GM18520 (cell line): ENCODE results near the gene TAF12.
"Not testable (repeated sequence)": the region's sequence is repeated elsewhere in the genome, so short reads cannot be mapped to it uniquely, and the experiment has no call there.

Experiments
- ATAC-seq: cut with Tn5 transposase; IDR thresholded peaks from one replicate; pipeline ENCODE4 v1.9.1; 2021; ENCODE audit not compliant: unreplicated experiment

The TAF12 gene

DNA sequence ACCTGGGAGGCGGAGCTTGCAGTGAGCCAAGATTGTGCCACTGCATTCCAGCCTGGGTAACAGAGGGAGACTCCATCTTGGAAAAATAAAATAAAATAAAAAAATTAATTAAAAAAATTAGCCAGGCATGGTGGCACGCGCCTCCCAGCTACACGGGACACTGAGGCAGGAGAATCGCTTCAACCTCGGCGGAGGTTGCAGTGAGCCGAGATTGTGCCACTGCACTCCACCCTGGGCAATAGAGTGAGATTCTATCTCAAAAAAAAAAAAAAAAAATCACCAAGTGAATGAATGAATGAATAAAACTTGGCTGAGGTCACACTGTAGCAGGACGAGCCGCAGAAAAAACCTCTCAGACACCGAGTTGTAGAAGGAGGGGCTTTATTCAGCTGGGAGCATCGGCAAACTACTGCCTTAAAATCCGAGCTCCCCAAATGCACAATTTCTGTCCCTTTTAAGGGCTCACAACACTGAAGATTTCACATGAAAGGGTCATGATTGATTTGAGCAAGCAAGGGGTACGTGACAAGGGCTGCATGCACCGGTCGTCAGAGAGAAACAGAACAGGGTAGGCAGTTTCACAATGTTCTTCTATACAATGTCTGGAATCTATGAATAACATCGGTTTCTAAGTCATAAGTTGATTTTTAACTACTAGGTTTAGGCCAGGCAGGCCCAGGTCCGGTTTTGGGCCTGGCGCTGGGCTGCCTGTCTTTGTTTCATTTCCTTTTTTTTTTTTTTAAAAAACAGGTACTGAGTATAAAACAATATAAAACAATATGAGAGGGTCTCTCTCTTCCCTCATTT, 56.1 kb downstream of the TAF12 start:
- ATAC-seq: not testable (repeated sequence)

DNA sequence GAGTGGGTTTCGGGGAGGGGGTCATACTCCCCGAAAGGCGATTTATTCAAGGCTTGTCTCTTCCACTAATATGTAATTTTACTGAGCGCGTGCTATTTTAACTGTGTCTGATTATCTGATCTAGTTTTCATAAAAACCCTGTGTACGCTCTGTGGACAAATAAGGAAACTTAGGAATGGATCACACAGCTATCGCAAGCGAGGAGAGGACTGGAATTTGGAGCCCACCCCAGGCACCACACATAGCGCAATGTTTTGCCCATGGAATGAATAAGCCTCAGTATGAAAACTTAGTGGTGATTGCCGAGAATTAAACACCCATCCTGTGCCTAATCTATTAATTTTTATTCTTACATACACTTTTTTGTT, 60.6 kb downstream of the TAF12 start:
- no peak for ATAC-seq

DNA sequence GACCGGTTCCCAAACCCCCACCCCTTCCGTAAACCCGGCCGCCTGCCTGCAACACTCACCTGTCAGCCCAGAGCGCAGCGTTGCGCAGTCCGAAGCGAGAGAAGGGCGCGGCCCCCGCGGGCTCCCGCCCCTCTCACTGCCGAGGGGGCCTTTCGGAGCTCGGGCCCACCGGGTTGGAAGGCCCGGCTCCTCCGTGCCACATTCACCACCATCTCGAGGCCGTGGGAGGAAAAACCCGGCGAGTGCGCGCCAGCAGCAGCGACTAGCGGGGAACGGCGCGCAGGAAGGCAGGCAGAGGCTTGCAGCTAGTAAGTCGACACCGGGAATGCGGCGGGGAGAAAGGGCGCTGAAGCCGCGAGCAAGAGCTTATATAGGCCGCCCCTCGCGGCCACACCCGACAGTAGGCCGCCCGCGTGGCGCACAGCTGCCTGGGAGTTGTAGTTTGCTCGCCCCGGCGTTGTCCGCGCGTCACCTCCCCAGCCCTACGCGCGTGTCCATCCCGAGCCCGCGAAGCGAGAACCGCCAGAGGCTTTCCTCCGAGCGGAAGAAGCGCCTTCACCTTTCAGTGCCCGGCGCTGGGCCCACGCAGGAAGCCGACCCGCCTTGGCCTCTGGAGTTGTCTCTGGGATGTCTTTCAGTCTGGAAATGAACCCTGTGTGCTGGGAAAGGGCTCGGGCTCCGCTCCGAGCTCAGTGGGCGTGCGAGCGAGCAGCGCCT, 61.2 kb downstream of the TAF12 start:
- ATAC-seq: peak; percentile 78

DNA sequence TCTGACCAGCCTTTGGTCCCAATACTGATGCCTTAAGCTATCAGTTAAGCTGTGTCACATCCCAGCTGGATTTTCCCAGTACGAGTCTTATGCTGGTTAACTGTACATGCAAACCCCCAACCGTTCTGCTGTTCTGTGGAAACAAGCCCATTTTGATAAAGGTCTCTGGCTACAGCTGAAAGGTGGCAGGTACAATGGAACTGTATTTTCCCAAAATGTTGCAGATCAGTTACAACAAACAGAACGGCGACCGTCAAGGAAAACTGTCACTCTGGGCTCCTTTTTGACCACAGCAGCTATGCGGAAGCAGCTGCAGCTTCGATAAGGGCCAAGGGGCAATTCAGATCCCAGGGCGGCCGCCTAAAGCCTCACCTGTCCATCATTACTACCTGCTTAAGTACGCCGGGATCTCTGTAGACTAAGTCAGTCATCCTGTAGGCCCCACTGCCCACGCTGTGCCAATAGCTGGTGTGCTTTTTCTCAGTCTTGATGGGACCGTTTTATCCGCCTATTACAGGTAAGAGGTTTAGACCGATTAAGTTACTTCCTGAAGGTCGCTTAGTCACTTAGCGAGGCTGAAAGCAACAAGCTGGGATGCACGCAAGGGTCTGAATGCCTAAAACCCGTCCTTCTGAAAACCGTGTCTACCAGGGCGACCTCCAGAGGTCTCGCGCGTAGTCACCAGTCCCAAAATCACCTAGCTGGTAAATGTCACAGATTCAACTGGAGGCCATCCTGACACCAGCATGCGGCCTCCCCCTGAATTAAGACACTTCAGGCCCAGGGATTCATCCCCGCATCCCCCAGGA, 61.9 kb downstream of the TAF12 start:
- ATAC-seq: peak; percentile 7

DNA sequence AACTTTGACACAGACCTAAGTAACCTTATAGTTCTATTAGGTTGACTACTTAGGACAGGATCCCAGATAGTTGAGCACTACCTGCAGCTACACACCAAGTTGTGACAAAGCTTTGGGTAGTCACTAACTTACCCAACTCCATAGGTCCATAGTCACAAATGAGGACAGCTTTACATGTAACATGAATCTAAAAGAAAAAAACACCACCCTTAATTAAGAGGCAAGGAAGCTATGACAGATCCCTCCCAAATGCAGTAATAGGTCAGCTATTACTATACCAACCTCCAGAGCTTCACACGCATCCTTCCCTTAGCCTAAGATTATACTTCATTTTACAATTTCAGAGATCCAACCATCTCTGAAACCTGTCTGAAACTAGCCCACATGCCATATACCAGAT, 63.5 kb downstream of the TAF12 start:
- no peak for ATAC-seq

DNA sequence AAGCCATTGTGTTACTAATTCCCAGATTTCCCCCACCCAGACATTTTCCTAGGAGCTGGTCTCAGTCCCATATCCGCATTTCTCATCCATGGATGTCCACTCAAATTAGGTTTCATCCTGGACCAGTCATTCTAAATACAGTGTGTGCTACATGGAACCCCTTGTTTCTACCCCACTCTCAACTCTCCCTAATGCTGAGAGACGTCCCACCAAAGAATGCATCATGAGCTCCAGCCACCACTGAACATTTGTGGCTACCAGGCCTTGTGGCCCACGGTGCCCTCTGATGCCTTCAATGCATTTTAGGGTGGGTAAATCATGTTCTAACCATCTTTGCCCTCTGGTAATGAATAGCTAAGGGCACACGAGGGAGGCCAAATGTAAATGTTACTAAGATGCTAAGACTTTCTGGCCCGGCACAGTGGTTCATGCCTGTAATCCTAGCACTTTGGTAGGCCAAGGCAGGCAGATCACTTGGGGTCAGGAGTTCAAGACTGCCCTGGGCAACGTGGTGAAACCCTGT, 64.1 kb downstream of the TAF12 start:
- no peak for ATAC-seq

DNA sequence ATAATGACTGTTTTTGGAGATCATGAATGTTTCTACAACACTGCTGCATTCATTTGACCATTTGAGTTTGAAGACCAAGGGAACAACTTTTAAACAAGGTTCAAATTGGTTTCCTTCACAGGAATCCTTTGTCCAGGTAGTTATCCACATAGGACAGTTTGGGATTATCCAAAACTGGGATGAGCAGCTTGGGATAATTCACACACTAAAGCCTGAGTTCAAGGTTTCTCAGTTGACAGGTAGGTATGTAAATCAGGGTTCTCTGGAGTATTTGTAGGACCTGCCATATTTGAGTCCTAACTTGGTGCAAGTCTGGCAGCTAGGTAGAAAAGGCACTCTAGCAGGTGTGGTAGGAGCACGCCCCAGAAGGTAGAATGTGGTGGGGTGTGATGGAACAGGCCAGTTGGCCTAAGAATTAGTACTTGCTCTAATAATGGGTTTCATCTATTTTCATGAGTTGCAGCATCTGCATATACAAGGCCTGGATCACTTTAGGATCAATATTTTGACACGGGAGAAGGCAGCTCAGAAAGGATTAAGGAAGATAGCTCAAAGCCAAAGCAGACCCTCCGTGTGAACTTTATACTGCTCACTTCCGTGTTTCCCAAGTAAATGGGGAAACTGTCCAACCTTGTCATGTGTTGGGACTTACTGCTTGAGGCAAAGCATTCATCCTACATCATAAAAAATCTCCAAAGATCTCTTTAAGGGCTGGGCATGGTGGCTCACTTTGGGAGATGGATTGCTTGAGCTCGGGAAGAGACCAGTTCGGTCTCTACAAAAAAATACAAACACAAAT, 64.9 kb downstream of the TAF12 start:
- no peak for ATAC-seq

DNA sequence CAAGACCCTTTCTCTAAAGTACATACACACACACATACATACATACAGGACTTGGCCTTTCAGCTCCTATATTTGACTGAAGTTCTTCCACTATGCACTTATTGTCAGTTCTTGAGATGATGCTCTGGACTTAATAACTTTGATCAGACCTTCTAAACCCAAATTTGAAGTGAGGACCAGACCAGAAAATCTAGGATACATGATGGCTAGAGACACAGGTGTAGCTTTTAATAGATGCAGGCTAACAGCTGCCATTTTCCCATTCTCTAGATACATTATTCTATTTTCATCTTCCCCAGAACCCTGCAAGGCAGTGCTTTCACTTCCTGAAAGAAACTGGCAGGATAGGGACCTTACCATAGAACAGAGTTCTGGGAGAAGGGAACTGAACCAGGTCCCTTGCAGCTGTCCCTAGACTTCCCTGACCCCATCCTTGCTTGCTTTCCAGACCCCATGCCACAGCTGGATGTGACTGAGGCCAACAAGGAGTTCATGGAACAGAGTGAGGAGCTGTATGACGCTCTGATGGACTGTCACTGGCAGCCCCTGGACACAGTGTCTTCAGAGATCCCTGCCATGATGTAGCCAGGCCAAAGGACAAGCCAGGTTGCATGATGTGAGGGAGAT, 65.7 kb downstream of the TAF12 start:
- no peak for ATAC-seq

DNA sequence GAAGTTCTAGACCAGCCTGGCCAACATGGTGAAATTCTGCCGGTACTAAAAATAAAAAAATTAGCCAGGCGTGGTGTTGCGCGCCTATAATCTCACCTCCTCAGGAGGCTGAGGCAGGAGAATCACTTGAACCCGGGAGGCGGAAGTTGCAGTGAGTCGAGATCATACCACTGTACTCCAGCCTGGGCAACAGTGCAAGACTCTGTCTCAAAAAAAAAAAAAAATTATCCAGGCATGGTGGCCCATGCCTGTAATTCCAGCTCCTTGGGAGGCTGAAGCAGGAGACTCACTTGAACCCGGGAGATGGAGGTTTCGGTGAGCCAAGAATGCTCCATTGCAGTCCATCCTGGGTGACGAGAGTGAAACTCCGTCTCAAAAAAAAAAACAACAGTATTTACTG, 69.3 kb downstream of the TAF12 start:
- no peak for ATAC-seq

DNA sequence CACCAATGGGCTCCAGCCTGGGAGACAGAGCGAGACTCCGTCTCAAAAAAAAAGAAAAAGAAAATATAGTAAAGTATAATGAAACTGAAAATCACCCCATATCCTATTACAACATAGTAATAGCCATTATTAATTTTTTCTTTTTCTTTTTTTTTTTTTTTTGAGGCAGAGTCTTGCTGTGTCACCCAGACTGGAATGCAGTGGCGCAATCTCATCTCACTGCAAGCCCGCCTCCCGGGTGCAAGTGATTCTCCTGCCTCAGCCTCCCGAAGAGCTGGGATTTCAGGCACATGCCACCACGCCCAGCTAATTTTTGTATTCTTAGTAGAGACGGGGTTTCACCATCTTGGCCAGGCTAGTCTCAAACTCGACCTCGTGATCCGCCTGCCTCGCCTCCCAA, 70.0 kb downstream of the TAF12 start:
- ATAC-seq: not testable (repeated sequence)

DNA sequence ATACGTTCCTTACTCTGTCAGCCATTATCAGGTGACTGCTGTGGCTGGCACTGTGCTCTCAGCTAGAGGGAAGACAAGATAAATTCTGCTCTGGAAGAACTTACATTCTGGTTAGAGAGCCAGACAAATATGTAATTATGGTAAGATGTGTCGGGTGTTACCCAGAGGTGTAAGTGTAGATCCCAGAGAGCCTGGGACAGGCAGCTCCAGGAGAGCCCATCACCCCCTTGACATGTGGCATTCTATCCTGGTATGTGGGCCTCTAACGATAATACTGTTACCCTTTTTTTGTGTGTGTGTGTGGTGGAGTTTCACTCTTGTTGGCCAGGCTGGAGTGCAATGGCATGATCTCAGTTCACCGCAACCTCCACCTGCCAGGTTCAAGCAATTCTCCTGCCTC, 71.0 kb downstream of the TAF12 start:
- ATAC-seq: no peak

DNA sequence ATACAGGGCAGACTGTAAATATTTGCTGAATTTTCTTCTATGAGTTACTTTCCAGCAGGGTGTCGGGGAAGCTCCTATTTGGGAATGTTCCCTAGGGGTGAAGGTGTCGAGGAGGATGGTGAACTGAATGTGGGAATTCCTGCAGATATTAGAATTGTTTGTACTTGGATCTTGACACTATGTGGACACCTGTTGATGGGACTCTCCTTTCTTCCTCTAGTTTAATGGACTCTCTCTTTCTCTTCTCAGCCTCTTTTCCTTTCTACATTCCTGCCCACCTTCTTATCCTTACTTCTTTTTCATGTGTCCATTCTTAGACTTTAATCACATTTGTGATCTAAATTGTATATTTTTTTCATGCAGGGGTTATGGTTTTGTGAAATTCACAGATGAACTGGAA, 75.9 kb downstream of the TAF12 start:
- ATAC-seq: no peak

DNA sequence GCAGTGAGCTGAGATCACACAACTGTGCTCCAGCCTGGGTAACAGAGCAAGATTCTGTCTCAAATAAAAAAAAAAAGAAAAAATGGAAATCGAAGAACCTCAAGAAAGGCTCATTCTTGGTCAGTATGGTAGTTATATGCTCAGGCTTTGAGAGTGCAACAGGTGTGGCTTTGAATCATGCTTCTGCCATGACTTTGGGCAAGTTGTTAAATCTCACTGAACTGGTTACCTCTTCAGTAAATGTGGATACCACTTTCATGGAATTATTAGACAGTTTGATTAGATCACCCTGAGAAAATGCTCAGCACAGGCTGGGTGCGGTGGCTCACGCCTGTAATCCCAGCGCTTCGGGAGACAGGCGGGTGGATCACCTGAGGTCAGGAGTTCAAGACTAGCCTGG, 77.1 kb downstream of the TAF12 start:
- no peak for ATAC-seq

DNA sequence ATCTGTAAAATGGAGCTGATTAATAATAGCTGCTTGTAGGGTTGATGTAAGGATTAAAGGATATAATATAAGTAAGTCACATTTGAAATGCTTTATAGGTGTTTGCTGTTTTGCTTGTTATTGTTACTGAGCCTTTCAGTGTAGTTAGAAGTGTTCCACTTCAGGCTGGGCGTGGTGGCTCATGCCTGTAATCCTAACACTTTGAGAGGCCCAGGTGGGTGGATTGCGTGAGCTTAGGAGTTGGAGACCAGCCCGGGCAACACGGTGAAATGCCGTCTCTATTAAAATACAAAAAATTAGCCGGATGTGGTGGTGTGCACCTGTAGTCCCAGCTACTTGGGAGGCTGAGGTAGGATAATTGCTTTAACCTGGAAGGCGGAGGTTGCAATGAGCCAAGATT, 77.8 kb downstream of the TAF12 start:
- ATAC-seq: no peak

DNA sequence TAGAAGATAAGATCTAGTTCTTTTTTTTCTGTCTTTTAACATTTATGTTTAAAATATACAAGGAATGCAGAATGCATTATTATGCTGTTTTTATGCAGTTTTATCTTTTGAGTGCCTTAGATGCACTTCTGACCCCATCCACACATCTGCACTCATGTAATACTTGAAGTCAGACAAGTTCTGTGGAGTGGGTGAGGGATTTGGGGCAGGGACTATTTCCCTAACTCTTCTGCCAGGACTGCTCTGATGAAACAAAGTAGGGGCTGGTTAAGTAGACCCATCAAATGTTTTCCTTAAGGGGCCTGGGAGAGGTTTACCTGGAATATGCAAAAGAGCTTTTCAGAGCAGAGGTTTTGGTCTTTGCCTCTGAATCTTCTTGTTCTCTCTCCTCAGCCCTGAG, 78.6 kb downstream of the TAF12 start:
- ATAC-seq: no peak

DNA sequence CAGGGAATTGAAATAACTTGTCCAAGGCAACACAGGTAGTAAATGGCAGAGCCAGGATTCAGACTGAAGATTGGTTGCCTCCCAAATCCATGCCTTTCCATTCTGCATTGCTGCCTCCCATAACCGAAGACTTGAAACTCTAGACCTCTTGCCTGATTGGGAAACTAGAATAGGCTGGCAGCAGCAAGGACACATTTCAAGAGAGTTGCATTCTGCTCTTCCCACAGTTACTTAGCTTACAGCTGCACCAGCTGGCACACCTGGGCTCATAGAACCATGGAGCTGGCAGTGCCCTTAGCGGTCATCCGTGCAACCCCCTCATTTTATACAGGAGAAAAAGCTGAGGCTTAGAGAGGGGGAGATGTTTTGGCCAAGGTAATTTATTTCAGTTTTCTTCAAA, 82.0 kb downstream of the TAF12 start:
- no peak for ATAC-seq
